Measurements from ENCODE around the gene OSGIN1.

The OSGIN1 gene

GRCh38 chr16:83933885-83934683 lies 19.0 kb upstream of the OSGIN1 start:
- H3K4me1 ChIP-seq (ENCODE audit: control insufficient read depth, insufficient read depth, low read length), result no peaks in the 10 kb centered on the region
- no peak overlapping the region for H3K27ac ChIP-seq (ENCODE audit: extremely low read depth, low read depth, low read length)
- H3K4me3 ChIP-seq (ENCODE audit: low read depth, low read length), result no peak overlapping the region
- ChIA-PET POLR2A (no interaction called here), CTCF (interaction anchor here (2.7 kb wide), 1 partner anchor 132 kb away, joined by 6 read pairs; no protein-coding TSS in a partner anchor)
- no peak for TF ChIP-seq ZNF121 (tag by site-specific recombination; IDR thresholded peaks at IDR 0.05)
- TF ChIP-seq ZNF549 (tag by site-specific recombination; IDR thresholded peaks at IDR 0.05), result no peak
- no peak for TF ChIP-seq ZFP3 (tag by site-specific recombination; IDR thresholded peaks at IDR 0.05; ENCODE audit: low read depth)
- no peak for TF ChIP-seq PRDM2 (tag by site-specific recombination; IDR thresholded peaks at IDR 0.05; ENCODE audit: borderline replicate concordance)
- TF ChIP-seq ZNF354C (tag by site-specific recombination; IDR thresholded peaks at IDR 0.05; ENCODE audit: borderline replicate concordance, low read depth), result no peak
- no peak for TF ChIP-seq ZNF114 (tag by site-specific recombination; IDR thresholded peaks at IDR 0.05)
- no peak for TF ChIP-seq GLI4 (tag by site-specific recombination; IDR thresholded peaks at IDR 0.05)
- H3K9me3 ChIP-seq (ENCODE audit: control insufficient read depth, insufficient read depth, low read depth, low read length), result no peaks in the 10 kb centered on the region
- H3K36me3 ChIP-seq (ENCODE audit: control insufficient read depth in 2 of 2, insufficient read depth in 1 of 2, low read length in 2 of 2), result no peaks in the 10 kb centered on the region

- TF ChIP-seq SCRT2 (tag by site-specific recombination; IDR thresholded peaks at IDR 0.05) (0 out of 2 replicates have a peak, but pooled peaks have one; percentile 46), GFI1B (tag by site-specific recombination; IDR thresholded peaks at IDR 0.05) (no peak)
- ChIA-PET CTCF (interaction anchor here (2.7 kb wide), 1 partner anchor 131 kb away, joined by 6 read pairs; no protein-coding TSS in a partner anchor), POLR2A (no interaction called here)
- Histone ChIP-seq H3K4me3 (ENCODE audit: low read depth, low read length) (no peak overlapping the region), H3K4me1 (ENCODE audit: control insufficient read depth, insufficient read depth, low read length) (no peaks in the 10 kb centered on the region), H3K9me3 (ENCODE audit: control insufficient read depth, insufficient read depth, low read depth, low read length) (no peaks in the 10 kb centered on the region), H3K36me3 (ENCODE audit: control insufficient read depth in 2 of 2, insufficient read depth in 1 of 2, low read length in 2 of 2) (no peaks in the 10 kb centered on the region), H3K27ac (ENCODE audit: extremely low read depth, low read depth, low read length) (no peak overlapping the region)
Measured at GRCh38 chr16:83934684-83934977, 18.4 kb upstream of the OSGIN1 start.

- CTCF ChIA-PET, result interaction anchor here (4.3 kb wide), 1 partner anchor 8 kb away, joined by 29 read pairs; no protein-coding TSS in a partner anchor
- no peak overlapping the region for H3K27ac ChIP-seq (ENCODE audit: extremely low read depth, low read depth, low read length)
- H3K4me3 ChIP-seq (ENCODE audit: low read depth, low read length), result no peak overlapping the region
- H3K9me3 ChIP-seq (ENCODE audit: control insufficient read depth, insufficient read depth, low read depth, low read length), result no peaks in the 10 kb centered on the region
- POLR2A ChIA-PET, result interaction anchor here (0.5 to 0.6 kb wide), 2 partner anchors 74 to 1188 kb away, joined by 3 to 6 read pairs; no protein-coding TSS in a partner anchor
- TF ChIP-seq ZNF76 (tag by site-specific recombination; IDR thresholded peaks at IDR 0.05; ENCODE audit: borderline replicate concordance, low read depth), result no peak
- TF ChIP-seq ZNF623 (tag by site-specific recombination; IDR thresholded peaks at IDR 0.05), result peak; percentile 55; the same call in 1 of the 2 replicates
- H3K36me3 ChIP-seq (ENCODE audit: control insufficient read depth in 2 of 2, insufficient read depth in 1 of 2, low read length in 2 of 2), result no peaks in the 10 kb centered on the region
- no peaks in the 10 kb centered on the region; the same call in 1 of the 2 replicates for H3K4me1 ChIP-seq (ENCODE audit: control insufficient read depth, insufficient read depth, low read length)
Measured at GRCh38 chr16:83935005-83935857, 17.8 kb upstream of the OSGIN1 start.
